GM23338 (cell line): Measurements from ENCODE around the gene SNRPB2. TPM values are rescaled to one million over a fixed set of nuclear protein-coding genes. Genes with fewer than 3 reads are reported as not detected.

Experiments
- ATAC-seq: fragments of 200-7000 bp; cut with Tn5 transposase; 3 replicates; pipeline ENCODE4 v1.9.1; 2020
- DNase-seq: peaks from one replicate; pipeline ENCODE4 v3.0.0-alpha.2; 2015; ENCODE audit warnings: low spot score
- H2AFZ ChIP-seq: fragments of 200-600 bp; sonication (generic); 2 replicates; pipeline ENCODE4 v1.8.0; 2016; ENCODE audit warnings: antibody characterized with exemption, mild to moderate bottlenecking, moderate library complexity
- H3F3A ChIP-seq: fragments of 200-600 bp; sonication (generic); replicated peaks from 2 replicates; pipeline ENCODE4 v1.8.0; 2017; ENCODE audit warnings: antibody characterized with exemption, mixed run types, low read depth
- H3K27ac ChIP-seq: fragments of 200-600 bp; sonication (generic); 2 replicates; pipeline ENCODE4 v1.6.1; 2016; ENCODE audit warnings: low read depth
- H3K27me3 ChIP-seq: fragments of 200-600 bp; sonication (generic); 2 replicates; pipeline ENCODE4 v1.8.0; 2016; ENCODE audit warnings: mild to moderate bottlenecking, mixed run types, moderate library complexity; ENCODE audit not compliant: insufficient read depth
- H3K36me3 ChIP-seq: fragments of 200-600 bp; sonication (generic); 2 replicates; pipeline ENCODE4 v1.8.0; 2016; ENCODE audit warnings: mild to moderate bottlenecking; ENCODE audit not compliant: insufficient read depth
- H3K4me1 ChIP-seq: fragments of 200-600 bp; sonication (generic); 2 replicates; pipeline ENCODE4 v1.8.0; 2016; ENCODE audit warnings: mild to moderate bottlenecking, moderate library complexity; ENCODE audit not compliant: insufficient read depth
- H3K4me2 ChIP-seq: fragments of 200-600 bp; sonication (generic); 2 replicates; pipeline ENCODE4 v1.7.1; 2017; ENCODE audit warnings: mixed run types
- H3K4me3 ChIP-seq: fragments of 200-600 bp; sonication (generic); 2 replicates; pipeline ENCODE4 v1.6.1; 2016; ENCODE audit warnings: mixed run types
- H3K79me2 ChIP-seq: fragments of 200-600 bp; sonication (generic); replicated peaks from 2 replicates; pipeline ENCODE4 v1.8.0; 2017; ENCODE audit warnings: mild to moderate bottlenecking; ENCODE audit not compliant: insufficient read depth
- H3K9me2 ChIP-seq: fragments of 200-600 bp; sonication (generic); 2 replicates; pipeline ENCODE4 v1.8.0; 2017; ENCODE audit not compliant: insufficient read depth
- H4K20me1 ChIP-seq: fragments of 200-600 bp; sonication (generic); replicated peaks from 2 replicates; pipeline ENCODE4 v1.8.0; 2017; ENCODE audit warnings: mild to moderate bottlenecking; ENCODE audit not compliant: insufficient read depth
- H3K27ac Mint-ChIP-seq: 2 replicates; pipeline ENCODE4 v1.8.0; 2020; ENCODE audit warnings: inconsistent platforms, mild to moderate bottlenecking, moderate library complexity, mixed read lengths
- H3K27me3 Mint-ChIP-seq: 3 replicates; pipeline ENCODE4 v1.8.0; 2022; ENCODE audit warnings: low read depth, mild to moderate bottlenecking, moderate library complexity, mixed read lengths, inconsistent platforms; ENCODE audit not compliant: insufficient read depth, poor library complexity
- H3K36me3 Mint-ChIP-seq: 3 replicates; pipeline ENCODE4 v1.8.0; 2021; ENCODE audit warnings: low read depth, mild to moderate bottlenecking, inconsistent platforms, moderate library complexity, mixed read lengths
- H3K4me1 Mint-ChIP-seq: 3 replicates; pipeline ENCODE4 v1.8.0; 2020; ENCODE audit warnings: mild to moderate bottlenecking, inconsistent platforms, mixed read lengths
- H3K4me3 Mint-ChIP-seq: 3 replicates; pipeline ENCODE4 v1.8.0; 2021; ENCODE audit warnings: moderate library complexity, mild to moderate bottlenecking, inconsistent platforms, mixed read lengths
- H3K9me3 Mint-ChIP-seq: 3 replicates; pipeline ENCODE4 v1.8.0; 2020; ENCODE audit warnings: moderate library complexity, mild to moderate bottlenecking, inconsistent platforms, mixed read lengths
- CREB1 ChIP-seq: fragments of 250-450 bp; sonication (Bioruptor Pico); IDR thresholded peaks from 2 replicates; pipeline ENCODE4 v1.5.0; 2020; ENCODE audit warnings: low read depth, mild to moderate bottlenecking, moderate library complexity
- EZH2 ChIP-seq: fragments of 200-600 bp; sonication (generic); IDR thresholded peaks from one replicate; pipeline ENCODE4 v1.8.0; 2017; ENCODE audit warnings: antibody characterized with exemption, mild to moderate bottlenecking, low read depth; ENCODE audit not compliant: unreplicated experiment
- EZH2phosphoT487 ChIP-seq: fragments of 200-600 bp; sonication (generic); IDR thresholded peaks from one replicate; pipeline ENCODE4 v1.8.1; 2018; ENCODE audit warnings: antibody characterized with exemption; ENCODE audit not compliant: unreplicated experiment
- JUNB ChIP-seq: IDR thresholded peaks from one replicate; pipeline ENCODE4 v1.6.1; 2016; ENCODE audit warnings: antibody characterized with exemption; ENCODE audit not compliant: unreplicated experiment
- NANOG ChIP-seq: IDR thresholded peaks from 2 replicates; pipeline ENCODE4 v1.6.1; 2016; ENCODE audit warnings: antibody characterized with exemption, borderline replicate concordance
- POLR2AphosphoS5 ChIP-seq: IDR thresholded peaks from 2 replicates; pipeline ENCODE4 v1.6.1; 2016; ENCODE audit warnings: antibody characterized with exemption, low read depth
- STAT1 ChIP-seq: IDR thresholded peaks from one replicate; pipeline ENCODE4 v1.6.1; 2016; ENCODE audit warnings: antibody characterized with exemption; ENCODE audit not compliant: unreplicated experiment
- ZNF114 ChIP-seq: fragments of 250-450 bp; sonication (Bioruptor Pico); IDR thresholded peaks from 2 replicates; pipeline ENCODE4 v1.5.0; 2020; ENCODE audit warnings: mild to moderate bottlenecking, moderate library complexity
- ZNF331 ChIP-seq: fragments of 250-450 bp; sonication (Bioruptor Pico); IDR thresholded peaks from 2 replicates; pipeline ENCODE4 v1.5.0; 2020; ENCODE audit warnings: low read depth, mild to moderate bottlenecking, moderate library complexity
- ZNF462 ChIP-seq: fragments of 250-450 bp; sonication (Bioruptor Pico); IDR thresholded peaks from 2 replicates; pipeline ENCODE4 v1.5.0; 2020; ENCODE audit warnings: mild to moderate bottlenecking, moderate library complexity
- polyA plus RNA-seq: library from polyadenylated mRNA; unstranded; fragments of >200 nt; fragmentation: Nextera tagmentation; extraction: Ambion mirVana; gene quantifications from 2 replicates; pipeline ENCODE4 v1.2.1, GENCODE V29; 2016
- total RNA-seq: library from RNA; depleted of rRNA; stranded (reverse); fragments of >200 nt; shearing (Covaris generic); gene quantifications from 2 replicates; pipeline ENCODE4 v1.2.3, GENCODE V29; 2014
- TF ChIP-seq, protein P1 (sequence below), 2 experiments: fragments of 200-600 bp in 1 of 2; sonication (generic) in 1 of 2; conservative IDR thresholded peaks; 2 replicates each; pipeline versions ENCODE4 v1.5.1 to v1.6.1; 2016 to 2017; ENCODE audit warnings: antibody characterized with exemption in 2 of 2, low read depth in 2 of 2, mild to moderate bottlenecking in 2 of 2, moderate library complexity in 1 of 2
- TF ChIP-seq, protein P2 (sequence below): IDR thresholded peaks from 2 replicates; pipeline ENCODE4 v1.6.1; 2016; ENCODE audit warnings: antibody characterized with exemption
- TF ChIP-seq, protein P3 (sequence below): IDR thresholded peaks from one replicate; pipeline ENCODE4 v1.6.1; 2018; ENCODE audit warnings: antibody characterized with exemption; ENCODE audit not compliant: unreplicated experiment

The SNRPB2 gene
- total and polyA plus RNA-seq, 2 experiments from 2014 or later, result 94.9 to 377 TPM

- Histone ChIP-seq H3K4me3 (no peak overlapping the region), H3K4me1 (peaks cover 9% of the 10 kb centered on the region; the same call in 1 of the 2 replicates), H3F3A (no peaks in the 10 kb centered on the region), H3K27me3 (no peaks in the 10 kb centered on the region), H4K20me1 (no peaks in the 10 kb centered on the region), H3K36me3 (no peaks in the 10 kb centered on the region), H3K27ac (no peak overlapping the region), H2AFZ (no peak overlapping the region), H3K9me2 (no peaks in the 10 kb centered on the region), H3K4me2 (no peak overlapping the region), H3K79me2 (no peaks in the 10 kb centered on the region)
- H3K9me3 Mint-ChIP-seq, result peaks cover 22% of the 10 kb centered on the region
- DNase-seq (no peak), ATAC-seq (no peak)
- no peak for TF ChIP-seq JUNB
- TF ChIP-seq, protein P1, sequence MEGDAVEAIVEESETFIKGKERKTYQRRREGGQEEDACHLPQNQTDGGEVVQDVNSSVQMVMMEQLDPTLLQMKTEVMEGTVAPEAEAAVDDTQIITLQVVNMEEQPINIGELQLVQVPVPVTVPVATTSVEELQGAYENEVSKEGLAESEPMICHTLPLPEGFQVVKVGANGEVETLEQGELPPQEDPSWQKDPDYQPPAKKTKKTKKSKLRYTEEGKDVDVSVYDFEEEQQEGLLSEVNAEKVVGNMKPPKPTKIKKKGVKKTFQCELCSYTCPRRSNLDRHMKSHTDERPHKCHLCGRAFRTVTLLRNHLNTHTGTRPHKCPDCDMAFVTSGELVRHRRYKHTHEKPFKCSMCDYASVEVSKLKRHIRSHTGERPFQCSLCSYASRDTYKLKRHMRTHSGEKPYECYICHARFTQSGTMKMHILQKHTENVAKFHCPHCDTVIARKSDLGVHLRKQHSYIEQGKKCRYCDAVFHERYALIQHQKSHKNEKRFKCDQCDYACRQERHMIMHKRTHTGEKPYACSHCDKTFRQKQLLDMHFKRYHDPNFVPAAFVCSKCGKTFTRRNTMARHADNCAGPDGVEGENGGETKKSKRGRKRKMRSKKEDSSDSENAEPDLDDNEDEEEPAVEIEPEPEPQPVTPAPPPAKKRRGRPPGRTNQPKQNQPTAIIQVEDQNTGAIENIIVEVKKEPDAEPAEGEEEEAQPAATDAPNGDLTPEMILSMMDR (conservative IDR thresholded peaks at IDR 0.05; ENCODE audit: low read depth in 2 of 2), result no peak
- TF ChIP-seq, protein P2, sequence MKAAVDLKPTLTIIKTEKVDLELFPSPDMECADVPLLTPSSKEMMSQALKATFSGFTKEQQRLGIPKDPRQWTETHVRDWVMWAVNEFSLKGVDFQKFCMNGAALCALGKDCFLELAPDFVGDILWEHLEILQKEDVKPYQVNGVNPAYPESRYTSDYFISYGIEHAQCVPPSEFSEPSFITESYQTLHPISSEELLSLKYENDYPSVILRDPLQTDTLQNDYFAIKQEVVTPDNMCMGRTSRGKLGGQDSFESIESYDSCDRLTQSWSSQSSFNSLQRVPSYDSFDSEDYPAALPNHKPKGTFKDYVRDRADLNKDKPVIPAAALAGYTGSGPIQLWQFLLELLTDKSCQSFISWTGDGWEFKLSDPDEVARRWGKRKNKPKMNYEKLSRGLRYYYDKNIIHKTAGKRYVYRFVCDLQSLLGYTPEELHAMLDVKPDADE, result no peak
- TF ChIP-seq POLR2AphosphoS5, result no peak
- TF ChIP-seq EZH2, result no peak
- TF ChIP-seq EZH2phosphoT487, result no peak
- no peak for TF ChIP-seq ZNF331 (CRISPR knock-in tag)
- TF ChIP-seq STAT1, result no peak
- no peak for TF ChIP-seq CREB1 (CRISPR knock-in tag)
- TF ChIP-seq ZNF114 (CRISPR knock-in tag), result no peak
- TF ChIP-seq, protein P3, sequence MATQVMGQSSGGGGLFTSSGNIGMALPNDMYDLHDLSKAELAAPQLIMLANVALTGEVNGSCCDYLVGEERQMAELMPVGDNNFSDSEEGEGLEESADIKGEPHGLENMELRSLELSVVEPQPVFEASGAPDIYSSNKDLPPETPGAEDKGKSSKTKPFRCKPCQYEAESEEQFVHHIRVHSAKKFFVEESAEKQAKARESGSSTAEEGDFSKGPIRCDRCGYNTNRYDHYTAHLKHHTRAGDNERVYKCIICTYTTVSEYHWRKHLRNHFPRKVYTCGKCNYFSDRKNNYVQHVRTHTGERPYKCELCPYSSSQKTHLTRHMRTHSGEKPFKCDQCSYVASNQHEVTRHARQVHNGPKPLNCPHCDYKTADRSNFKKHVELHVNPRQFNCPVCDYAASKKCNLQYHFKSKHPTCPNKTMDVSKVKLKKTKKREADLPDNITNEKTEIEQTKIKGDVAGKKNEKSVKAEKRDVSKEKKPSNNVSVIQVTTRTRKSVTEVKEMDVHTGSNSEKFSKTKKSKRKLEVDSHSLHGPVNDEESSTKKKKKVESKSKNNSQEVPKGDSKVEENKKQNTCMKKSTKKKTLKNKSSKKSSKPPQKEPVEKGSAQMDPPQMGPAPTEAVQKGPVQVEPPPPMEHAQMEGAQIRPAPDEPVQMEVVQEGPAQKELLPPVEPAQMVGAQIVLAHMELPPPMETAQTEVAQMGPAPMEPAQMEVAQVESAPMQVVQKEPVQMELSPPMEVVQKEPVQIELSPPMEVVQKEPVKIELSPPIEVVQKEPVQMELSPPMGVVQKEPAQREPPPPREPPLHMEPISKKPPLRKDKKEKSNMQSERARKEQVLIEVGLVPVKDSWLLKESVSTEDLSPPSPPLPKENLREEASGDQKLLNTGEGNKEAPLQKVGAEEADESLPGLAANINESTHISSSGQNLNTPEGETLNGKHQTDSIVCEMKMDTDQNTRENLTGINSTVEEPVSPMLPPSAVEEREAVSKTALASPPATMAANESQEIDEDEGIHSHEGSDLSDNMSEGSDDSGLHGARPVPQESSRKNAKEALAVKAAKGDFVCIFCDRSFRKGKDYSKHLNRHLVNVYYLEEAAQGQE, result no peak
- TF ChIP-seq ZNF462 (CRISPR knock-in tag), result no peak
- no peak for TF ChIP-seq NANOG
- H3K36me3 Mint-ChIP-seq, result peaks cover 10% of the 10 kb centered on the region
- no peak overlapping the region for H3K4me3 Mint-ChIP-seq
- no peak overlapping the region for H3K27ac Mint-ChIP-seq
- H3K4me1 Mint-ChIP-seq, result peaks cover 20% of the 10 kb centered on the region
- peaks cover 1% of the 10 kb centered on the region for H3K27me3 Mint-ChIP-seq
These were observed 22.3 kb downstream of the SNRPB2 start for GRCh38 chr20:16752082-16752481.
